C1 segment of cervical spinal cord (tissue), 14 donors: ENCODE measurements around the gene ANKS1A.
"Not testable (repeated sequence)": the region's sequence is repeated elsewhere in the genome, so short reads cannot be mapped to it uniquely, and the experiment has no call there.

Source experiments
- DNase-seq, 14 donors: peaks; one replicate each; lab custom pipeline; 2025; lab: John Stamatoyannopoulos, UW

ANKS1A gene

GRCh38 chr6:34885837-34886236 lies 3.2 kb upstream of the ANKS1A start:
- DNase-seq = not testable (repeated sequence)

- DNase-seq = peak; percentile 45 to 93 (median 87)
These were observed 1.1 kb upstream of the ANKS1A start, which contains the start of gene TAF11 for GRCh38 chr6:34887753-34888513. TSS of gene TAF11 (minus strand) at chr6:34888042. CDS start at chr6:34887957, 85 bp downstream.

DNA sequence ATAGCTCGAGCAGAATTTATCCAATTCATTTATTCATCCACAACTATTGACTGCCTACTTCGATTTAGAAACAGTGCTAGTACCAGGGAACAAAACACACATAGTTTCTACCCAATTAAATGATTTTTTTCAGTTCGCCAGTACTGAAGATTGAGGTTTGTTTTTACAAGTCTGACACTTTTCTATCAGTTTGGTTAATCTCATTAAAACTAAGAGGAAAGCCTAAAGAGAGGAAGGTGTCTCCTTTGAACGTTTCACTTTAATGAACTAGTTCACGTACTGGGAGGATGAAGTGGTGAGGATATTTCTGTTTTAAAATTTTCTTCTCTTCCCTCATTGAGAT lies 570 bp upstream of the ANKS1A start:
- no peak for DNase-seq

GRCh38 chr6:34890533-34890925 lies 1.5 kb downstream of the ANKS1A start:
- DNase-seq = peak in 1 of 14 donors; percentile 2

- DNase-seq = no peak
These were observed 2.2 kb downstream of the ANKS1A start for GRCh38 chr6:34891296-34891695.

- no peak for DNase-seq
These were observed 5.6 kb downstream of the ANKS1A start for GRCh38 chr6:34894693-34895092.

DNA sequence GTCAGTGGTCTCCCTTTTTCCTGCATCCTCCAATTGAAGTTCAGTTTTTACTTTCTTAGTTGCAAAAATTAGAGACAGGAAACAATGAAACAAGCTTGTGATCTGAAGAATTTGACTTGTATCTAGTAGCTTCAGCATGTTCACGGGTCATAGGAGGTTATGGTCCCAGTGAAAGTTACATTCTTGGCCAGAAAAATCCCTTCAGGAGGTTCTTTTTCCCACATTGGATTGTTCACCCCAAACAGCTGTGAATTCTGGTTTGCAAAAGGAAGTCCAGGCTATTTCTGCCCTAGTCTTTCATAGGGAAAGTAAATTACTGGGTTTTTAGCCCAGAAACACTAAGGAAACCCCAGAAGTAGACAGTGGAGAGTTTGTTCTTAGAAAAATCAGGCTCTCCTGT lies 8.1 kb downstream of the ANKS1A start:
- DNase-seq = no peak

- no peak for DNase-seq
These were observed 8.7 kb downstream of the ANKS1A start for GRCh38 chr6:34897716-34898115.

DNA sequence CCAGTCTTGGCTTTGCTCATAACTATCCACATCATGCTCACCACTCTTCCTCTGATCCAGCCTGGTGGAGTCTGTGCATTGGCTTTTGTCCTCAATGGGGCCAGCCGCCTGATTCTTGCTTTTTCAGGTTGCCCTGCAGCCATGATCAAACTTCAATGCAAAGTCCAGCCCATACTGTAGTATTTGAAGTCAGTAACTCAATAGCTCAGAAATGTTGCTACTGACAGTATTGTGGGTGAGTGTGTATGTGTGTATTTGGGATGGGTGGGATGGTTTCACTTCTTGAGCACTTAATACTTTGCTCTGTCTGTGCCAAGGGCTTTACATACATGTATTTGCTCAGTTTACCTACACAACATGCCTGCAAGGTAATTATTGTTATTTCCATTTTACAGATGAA lies 10.7 kb downstream of the ANKS1A start:
- not testable (repeated sequence) for DNase-seq

GRCh38 chr6:34900321-34901031 lies 11.4 kb downstream of the ANKS1A start:
- no peak for DNase-seq

- DNase-seq = no peak
These were observed 12.9 kb downstream of the ANKS1A start for GRCh38 chr6:34901930-34902329.

DNA sequence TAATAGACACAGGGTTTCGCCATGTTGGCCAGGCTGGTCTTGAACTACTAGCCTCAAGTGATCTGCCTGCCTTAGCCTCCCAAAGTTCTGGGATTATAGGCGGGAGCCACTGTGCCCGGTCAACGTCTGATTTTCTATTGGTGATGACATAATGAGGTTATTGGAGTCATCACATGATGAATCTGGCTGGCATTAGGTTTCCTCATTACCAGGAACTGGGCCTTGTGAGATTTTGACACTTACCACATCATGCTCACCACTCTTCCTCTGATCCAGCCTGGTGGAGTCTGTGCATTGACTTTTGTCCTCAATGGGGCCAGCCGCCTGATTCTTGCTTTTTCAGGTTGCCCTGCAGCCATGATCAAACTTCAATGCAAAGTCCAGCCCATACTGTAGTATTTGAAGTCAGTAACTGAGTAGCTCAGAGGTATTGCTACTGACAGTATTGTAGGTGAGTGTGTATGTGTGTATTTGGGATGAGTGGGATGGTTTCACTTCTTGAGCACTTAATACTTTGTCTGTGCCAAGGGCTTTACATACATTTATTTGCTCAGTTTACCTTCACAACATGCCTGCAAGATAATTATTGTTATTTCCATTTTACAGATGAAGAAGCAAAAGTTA lies 16.0 kb downstream of the ANKS1A start:
- DNase-seq = no peak

DNA sequence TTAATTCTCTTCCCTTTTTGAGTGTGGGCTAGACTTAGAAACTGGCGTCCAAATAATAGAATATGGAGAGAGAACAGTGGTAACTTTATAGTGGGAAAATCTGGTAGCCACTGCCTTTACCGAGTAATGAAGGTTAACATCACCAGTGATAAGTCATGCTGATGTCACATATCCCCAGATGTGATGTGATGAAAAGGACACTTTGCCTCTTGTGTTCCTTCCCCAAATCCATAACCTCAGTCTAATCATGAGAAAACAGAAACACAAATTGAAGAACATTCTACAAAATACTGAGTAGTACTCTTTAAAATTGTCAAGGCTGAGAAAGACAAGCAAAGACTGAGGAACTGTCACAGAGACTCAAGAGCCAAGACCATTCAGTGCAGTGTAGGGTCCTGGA lies 17.8 kb downstream of the ANKS1A start:
- DNase-seq = no peak

DNA sequence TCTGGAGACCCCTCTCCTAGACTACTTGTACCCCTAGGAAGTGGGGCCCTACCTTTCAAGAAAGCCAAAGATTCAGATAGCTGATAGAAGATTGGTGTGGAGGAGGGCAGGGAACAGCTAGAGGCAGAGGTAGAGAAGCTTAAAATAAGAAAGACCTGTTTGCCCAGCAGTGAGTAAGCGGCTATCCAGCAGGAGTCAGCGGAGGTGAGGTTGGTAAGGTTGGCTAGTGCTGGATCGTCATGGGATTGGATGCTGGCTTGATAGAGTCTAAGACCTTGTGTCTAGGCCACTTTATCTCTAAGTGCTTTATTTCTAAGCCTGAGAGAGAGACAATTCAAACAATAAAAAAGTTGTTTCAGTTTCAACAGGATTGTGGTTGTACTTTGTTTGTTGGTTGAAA lies 19.1 kb downstream of the ANKS1A start:
- DNase-seq = no peak

DNA sequence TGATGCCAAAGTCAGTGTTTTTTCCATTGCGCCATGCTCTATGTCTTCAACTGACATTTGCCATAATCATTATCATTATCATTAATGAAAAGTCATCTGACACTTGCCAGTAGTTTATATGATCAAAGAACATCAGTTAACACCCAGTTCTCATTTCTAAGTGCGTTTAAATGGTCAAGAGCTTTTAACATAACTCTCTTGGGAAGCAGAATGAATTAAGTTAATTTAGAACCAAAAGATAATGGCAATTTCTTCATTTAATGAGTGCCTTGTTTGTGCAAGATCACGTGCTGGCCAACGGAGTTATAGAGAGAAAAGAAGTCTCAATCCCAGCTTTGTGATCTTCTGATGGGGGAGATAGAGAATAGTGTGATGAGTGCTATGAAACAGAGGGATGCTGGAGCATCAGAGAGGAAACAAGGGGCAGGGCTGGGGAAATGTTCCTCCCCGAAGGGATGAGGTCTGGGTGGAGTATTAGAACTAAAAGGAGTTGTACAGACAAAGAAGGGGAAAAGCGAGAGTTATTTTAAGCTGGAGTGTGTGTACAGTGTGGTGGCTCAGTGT lies 20.3 kb downstream of the ANKS1A start:
- no peak for DNase-seq

DNA sequence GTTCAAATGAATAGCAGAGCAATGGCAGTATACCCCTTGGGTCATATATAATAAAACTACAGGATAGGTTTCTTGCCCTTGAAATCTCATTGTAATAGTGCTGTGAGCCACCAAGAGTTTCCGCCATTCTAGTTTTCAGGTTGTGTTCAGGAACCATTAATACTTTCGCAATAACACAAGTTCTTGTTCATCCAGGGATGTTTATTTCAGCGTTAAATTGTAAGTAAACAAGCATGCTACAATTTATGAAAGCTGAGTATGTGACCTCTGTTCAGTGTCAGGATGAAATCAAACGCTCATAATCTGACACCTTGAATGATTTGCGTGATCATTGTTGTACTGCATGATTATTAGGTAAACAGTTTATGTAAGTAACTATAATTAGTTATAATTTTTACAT lies 22.8 kb downstream of the ANKS1A start:
- DNase-seq = no peak

- DNase-seq = no peak
These were observed 23.8 kb downstream of the ANKS1A start for GRCh38 chr6:34912715-34913464.

- DNase-seq = no peak
These were observed 25.3 kb downstream of the ANKS1A start for GRCh38 chr6:34914358-34914757.

DNA sequence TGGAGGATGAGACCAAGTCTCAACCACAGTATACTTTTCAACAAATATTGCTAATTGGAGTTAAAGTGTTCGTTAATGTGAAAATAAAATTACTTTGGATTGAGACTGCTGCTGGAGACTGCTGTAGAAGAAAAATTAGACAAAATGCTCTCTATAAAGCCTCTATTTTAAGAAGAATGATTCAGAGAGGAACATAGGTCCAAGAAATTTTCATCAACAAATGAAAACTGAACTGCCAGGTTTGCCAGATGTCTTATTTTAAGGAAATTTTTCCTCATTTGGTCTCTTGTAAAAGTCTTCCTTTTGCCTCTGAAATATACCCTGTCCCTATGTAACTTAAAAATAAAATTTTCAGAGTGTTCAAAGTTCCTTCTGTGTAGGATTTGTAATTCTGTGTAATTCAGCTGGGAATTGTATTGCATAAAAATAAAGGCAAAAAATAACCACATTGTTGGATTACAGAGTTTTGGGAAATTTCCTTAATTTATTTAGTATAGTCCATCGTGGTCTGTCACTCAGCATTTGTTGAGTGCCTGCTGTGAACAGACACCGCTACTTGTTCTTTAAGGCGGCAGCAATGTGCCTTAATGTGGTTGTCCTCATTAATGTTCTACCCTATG lies 27.4 kb downstream of the ANKS1A start:
- no peak for DNase-seq

DNA sequence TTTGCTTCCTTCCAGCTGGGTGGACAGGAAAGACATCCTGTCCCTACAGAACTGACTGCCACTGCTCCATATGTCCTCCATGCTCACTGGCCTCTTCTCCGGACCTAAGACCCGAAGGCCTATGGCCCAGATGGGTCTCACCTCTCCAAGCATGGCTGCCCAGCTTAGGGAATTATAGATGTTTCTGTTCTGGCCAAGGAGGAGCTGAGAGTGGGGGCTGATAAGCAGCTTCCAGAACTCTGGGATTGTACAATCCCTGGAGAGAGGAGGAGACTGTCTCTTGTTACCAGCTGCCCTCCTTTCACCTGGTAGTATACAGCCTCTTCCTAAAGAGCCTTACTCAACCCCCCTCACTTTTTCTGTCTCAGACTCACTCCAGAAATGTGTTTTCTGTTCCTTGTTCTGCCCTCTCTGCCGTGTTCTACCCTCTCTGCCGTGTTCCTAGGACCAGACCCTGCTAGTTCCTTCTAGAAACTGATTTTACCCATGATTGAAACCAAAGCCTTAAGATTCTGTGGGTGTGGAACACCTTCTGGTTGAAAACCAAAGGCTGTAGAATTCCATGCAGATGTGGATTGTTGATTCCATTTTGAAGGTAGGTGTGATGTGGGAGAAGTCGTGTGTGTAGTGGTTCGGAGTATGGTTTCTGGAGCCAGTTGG lies 28.7 kb downstream of the ANKS1A start:
- DNase-seq = no peak

DNA sequence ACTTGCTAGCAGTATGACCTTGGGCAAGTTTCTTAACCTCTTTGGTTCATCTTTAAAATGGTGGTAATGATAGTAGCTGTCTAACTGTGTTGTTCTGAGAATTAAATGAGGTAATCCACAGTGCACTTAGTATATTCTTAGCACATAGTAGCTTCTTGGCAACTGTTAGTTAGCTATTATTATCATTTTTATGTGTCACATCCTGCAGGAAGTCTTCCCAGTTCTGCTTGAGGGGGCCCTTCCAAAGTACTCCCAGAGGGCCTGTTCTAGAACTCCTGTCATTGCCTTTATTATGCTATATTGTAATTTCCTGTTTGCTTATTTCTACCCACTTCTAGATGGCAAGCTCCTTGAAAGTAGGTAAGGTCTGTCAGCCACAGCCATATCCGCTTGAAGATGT lies 30.6 kb downstream of the ANKS1A start:
- no peak for DNase-seq
